HepG2 (cell line): ENCODE results near the gene BCAS4. TPM values are rescaled to one million over a fixed set of nuclear protein-coding genes. Genes with fewer than 3 reads are reported as not detected.

Experiments
- CAMTA2 ChIP-seq: sonication (generic); formaldehyde crosslinking; IDR thresholded peaks from 2 replicates; pipeline ENCODE4 v1.4.0; 2020; ENCODE audit warnings: mild to moderate bottlenecking, missing genetic modification reagents, borderline replicate concordance
- CEBPG ChIP-seq: IDR thresholded peaks from 2 replicates; pipeline ENCODE4 v1.6.1; 2016
- DRAP1 ChIP-seq: IDR thresholded peaks from 2 replicates; pipeline ENCODE4 v1.6.1; 2016; ENCODE audit warnings: missing genetic modification reagents, missing compliant biosample characterization
- GPN1 ChIP-seq: sonication (generic); formaldehyde crosslinking; IDR thresholded peaks from 2 replicates; pipeline ENCODE4 v1.5.1; 2020; ENCODE audit warnings: missing genetic modification reagents, borderline replicate concordance
- HBP1 ChIP-seq: IDR thresholded peaks from 2 replicates; pipeline ENCODE4 v1.6.1; 2016; ENCODE audit warnings: low read depth, control low read depth
- MIER2 ChIP-seq: IDR thresholded peaks from 2 replicates; pipeline ENCODE4 v1.6.1; 2016; ENCODE audit warnings: missing biosample characterization, missing genetic modification reagents
- POGZ ChIP-seq: sonication (generic); formaldehyde crosslinking; IDR thresholded peaks from 2 replicates; pipeline ENCODE4 v1.4.0; 2020; ENCODE audit warnings: mild to moderate bottlenecking, missing genetic modification reagents
- POLR2A ChIP-seq, 2 experiments: IDR thresholded peaks; 2 replicates each; pipeline ENCODE4 v1.6.1; 2011; ENCODE audit warnings: low read depth in 2 of 2, low read length in 2 of 2, mild to moderate bottlenecking in 1 of 2, moderate library complexity in 1 of 2; ENCODE audit not compliant: insufficient read depth in 1 of 2
- RXRB ChIP-seq: IDR thresholded peaks from 2 replicates; pipeline ENCODE4 v1.6.1; 2016; ENCODE audit warnings: borderline replicate concordance, missing genetic modification reagents, missing compliant biosample characterization
- STAT5B ChIP-seq: sonication (generic); formaldehyde crosslinking; IDR thresholded peaks from 2 replicates; pipeline ENCODE4 v1.4.0; 2020; ENCODE audit warnings: missing genetic modification reagents
- TCF7L2 ChIP-seq: IDR thresholded peaks from 2 replicates; pipeline ENCODE4 v1.6.1; 2011; ENCODE audit warnings: mild to moderate bottlenecking, low read depth, low read length, moderate library complexity
- TIGD3 ChIP-seq: sonication (generic); formaldehyde crosslinking; IDR thresholded peaks from 2 replicates; pipeline ENCODE4 v1.5.1; 2020; ENCODE audit warnings: mild to moderate bottlenecking, missing genetic modification reagents, borderline replicate concordance
- YY1 ChIP-seq: IDR thresholded peaks from 2 replicates; pipeline ENCODE4 v1.6.1; 2011; ENCODE audit warnings: low read length, low read depth, moderate library complexity, mild to moderate bottlenecking; ENCODE audit not compliant: insufficient read depth, insufficient replicate concordance
- ZKSCAN8 ChIP-seq: IDR thresholded peaks from 2 replicates; pipeline ENCODE4 v1.6.1; 2016; ENCODE audit warnings: borderline replicate concordance, missing genetic modification reagents, missing compliant biosample characterization
- ZMYM2 ChIP-seq: sonication (generic); formaldehyde crosslinking; IDR thresholded peaks from 2 replicates; pipeline ENCODE4 v1.8.0; 2022; ENCODE audit warnings: mild to moderate bottlenecking, missing genetic modification reagents
- ZNF17 ChIP-seq: sonication (generic); formaldehyde crosslinking; IDR thresholded peaks from 2 replicates; pipeline ENCODE4 v1.5.0; 2020; ENCODE audit warnings: mild to moderate bottlenecking, missing genetic modification reagents
- ZNF263 ChIP-seq: sonication (generic); formaldehyde crosslinking; IDR thresholded peaks from 2 replicates; pipeline ENCODE4 v1.4.0; 2020; ENCODE audit warnings: missing genetic modification reagents
- ZNF382 ChIP-seq: sonication (generic); formaldehyde crosslinking; IDR thresholded peaks from 2 replicates; pipeline ENCODE4 v1.5.0; 2020; ENCODE audit warnings: missing genetic modification reagents, mild to moderate bottlenecking, borderline replicate concordance
- ZNF407 ChIP-seq: sonication (generic); formaldehyde crosslinking; IDR thresholded peaks from one replicate; pipeline ENCODE4 v1.5.1; 2020; ENCODE audit warnings: mild to moderate bottlenecking, missing genetic modification reagents; ENCODE audit errors: not compliant biosample characterization
- ZNF816 ChIP-seq: sonication (generic); formaldehyde crosslinking; IDR thresholded peaks from 2 replicates; pipeline ENCODE4 v1.8.0; 2022; ENCODE audit warnings: missing genetic modification reagents, mild to moderate bottlenecking, borderline replicate concordance
- polyA plus RNA-seq, 8 experiments: library from polyadenylated mRNA; depleted of rRNA in 3 of 8; stranded (reverse) in 7 of 8; unstranded in 1 of 8; fragments of >200 nt; fragmentation: Illumina TruSeq in 4 of 8; extraction: Trizol in 4 of 8; gene quantifications; 2 replicates each; pipeline versions ENCODE4 v1.2.1 to v1.2.3, GENCODE V29; 2011 to 2016; ENCODE audit warnings: low read depth in 4 of 8, missing spikeins in 1 of 8, mixed read lengths in 1 of 8; ENCODE audit not compliant: insufficient read depth in 1 of 8
- total RNA-seq, 5 experiments: library from RNA; depleted of rRNA; stranded (reverse); fragments of >200 nt; fragmentation: Illumina TruSeq; extraction: Trizol; gene quantifications; 2 replicates each; pipeline ENCODE4 v1.2.3, GENCODE V29; 2016; ENCODE audit warnings: low read depth in 1 of 5

Gene BCAS4
- total and polyA plus RNA-seq, 2 of the 13 experiments (the other 11 are each of a cell fraction or from before 2014, with no cell fraction given): 7.2 to 8.0 TPM

- TF ChIP-seq TIGD3 (CRISPR knock-in tag) (no peak), RXRB (CRISPR knock-in tag) (no peak), CEBPG (no peak), ZMYM2 (CRISPR knock-in tag) (0 out of 2 replicates have a peak, but pooled peaks have one; percentile 8), MIER2 (CRISPR knock-in tag) (no peak), TCF7L2 (no peak), POLR2A (IDR thresholded peaks at IDR 0.05; ENCODE audit: insufficient read depth in 1 of 2, low read depth in 2 of 2, low read length in 2 of 2) (no peak), DRAP1 (CRISPR knock-in tag) (no peak), CAMTA2 (CRISPR knock-in tag) (0 out of 2 replicates have a peak, but pooled peaks have one; percentile 48), ZNF263 (no peak), ZNF816 (CRISPR knock-in tag) (no peak), ZNF382 (no peak), HBP1 (CRISPR knock-in tag) (no peak), YY1 (no peak), ZKSCAN8 (CRISPR knock-in tag) (no peak), STAT5B (no peak), GPN1 (CRISPR knock-in tag) (no peak), POGZ (CRISPR knock-in tag) (no peak), ZNF407 (CRISPR knock-in tag) (no peak), ZNF17 (CRISPR knock-in tag) (no peak)
Observed at GRCh38 chr20:50789968-50790650, 4.8 kb upstream of the BCAS4 start (continued).
